Calu3 (cell line): ENCODE measurements around the gene USP7. TPM values are rescaled to one million over a fixed set of nuclear protein-coding genes. Genes with fewer than 3 reads are reported as not detected.
"Not testable (repeated sequence)": the region's sequence is repeated elsewhere in the genome, so short reads cannot be mapped to it uniquely, and the experiment has no call there.

Source experiments
- BruUV-seq: library from RNA; stranded (reverse); fragments of 400-500 nt; replicated peaks from 2 replicates; lab custom pipeline; 2021; lab: Mats Ljungman, UMichigan
- CTCF ChIA-PET: fragments of 300-600 bp; sonication (Branson Sonifier 250); formaldehyde crosslinking; loops from one replicate; lab custom pipeline; 2022; ENCODE audit warnings: antibody characterized with exemption; lab: Charles Lee
- DNase-seq: peaks from one replicate; pipeline ENCODE4 v3.0.0; 2022
- H3K27ac Mint-ChIP-seq: one replicate; pipeline ENCODE4 v1.8.0; 2022; ENCODE audit warnings: mixed read lengths; ENCODE audit not compliant: unreplicated experiment
- H3K27me3 Mint-ChIP-seq: one replicate; pipeline ENCODE4 v1.8.0; 2022; ENCODE audit warnings: mixed read lengths; ENCODE audit not compliant: unreplicated experiment
- H3K36me3 Mint-ChIP-seq: one replicate; pipeline ENCODE4 v1.8.0; 2022; ENCODE audit warnings: mild to moderate bottlenecking, moderate library complexity, mixed read lengths; ENCODE audit not compliant: insufficient read depth, unreplicated experiment
- H3K4me1 Mint-ChIP-seq: one replicate; pipeline ENCODE4 v1.8.0; 2022; ENCODE audit warnings: mild to moderate bottlenecking, low read depth, mixed read lengths; ENCODE audit not compliant: unreplicated experiment
- H3K4me3 Mint-ChIP-seq: one replicate; pipeline ENCODE4 v1.8.0; 2022; ENCODE audit warnings: mild to moderate bottlenecking, low read depth, moderate library complexity, mixed read lengths; ENCODE audit not compliant: unreplicated experiment
- H3K9me3 Mint-ChIP-seq: one replicate; pipeline ENCODE4 v1.8.0; 2022; ENCODE audit warnings: low read depth, mixed read lengths; ENCODE audit not compliant: unreplicated experiment
- CTCF ChIP-seq: fragments of 200-600 bp; IDR thresholded peaks from one replicate; pipeline ENCODE4 v1.8.0; 2022; ENCODE audit warnings: antibody characterized with exemption; ENCODE audit not compliant: unreplicated experiment
- intact Hi-C: fragments of 100-400 bp; cut with micrococcal nuclease; formaldehyde crosslinking; loops from one replicate; pipeline ENCODE4 v1.10.0; 2022; ENCODE audit not compliant: unreplicated experiment
- total RNA-seq: library from RNA; stranded (reverse); gene quantifications from 2 replicates; pipeline ENCODE4 v1.2.3, GENCODE V29; 2022

The USP7 gene
- total RNA-seq, 1 experiment from 2014 or later, result 165 TPM

GRCh38 chr16:8878523-8878911, 85.2 kb downstream of the USP7 start:
- no peaks in the 10 kb centered on the region for H3K27me3 Mint-ChIP-seq
- H3K36me3 Mint-ChIP-seq, result peaks cover 10% of the 10 kb centered on the region
- no peak for TF ChIP-seq CTCF
- DNase-seq, result peak; percentile 42
- CTCF ChIA-PET, result interaction anchor here (0.9 to 1.4 kb wide), 3 partner anchors 10 to 14 kb away, joined by 3 to 8 read pairs (median 3); partner anchors contain the start of gene CARHSP1
- no TSS peak for BruUV-seq
- no peak overlapping the region for H3K4me3 Mint-ChIP-seq
- H3K9me3 Mint-ChIP-seq, result no peaks in the 10 kb centered on the region
- intact Hi-C loops, result no loop called here
- peak overlapping the region; percentile 1 for H3K27ac Mint-ChIP-seq
- peaks cover 16% of the 10 kb centered on the region for H3K4me1 Mint-ChIP-seq

GRCh38 chr16:8877894-8878522, 85.7 kb downstream of the USP7 start:
- intact Hi-C loops, result no loop called here
- DNase-seq, result peak; percentile 47
- Mint-ChIP-seq H3K9me3 (no peaks in the 10 kb centered on the region), H3K4me1 (peaks cover 16% of the 10 kb centered on the region), H3K27ac (peak overlapping the region; percentile 1), H3K4me3 (no peak overlapping the region), H3K27me3 (no peaks in the 10 kb centered on the region), H3K36me3 (peaks cover 10% of the 10 kb centered on the region)
- no peak for TF ChIP-seq CTCF
- BruUV-seq, result no TSS peak
- CTCF ChIA-PET, result interaction anchor here (0.9 to 1.4 kb wide), 3 partner anchors 9 to 13 kb away, joined by 3 to 8 read pairs (median 3); partner anchors contain the start of gene CARHSP1

GRCh38 chr16:8875317-8875716, 88.4 kb downstream of the USP7 start:
- H3K4me1 Mint-ChIP-seq, result peaks cover 25% of the 10 kb centered on the region
- H3K27ac Mint-ChIP-seq, H3K9me3 Mint-ChIP-seq, intact Hi-C loops, H3K27me3 Mint-ChIP-seq, DNase-seq, H3K4me3 Mint-ChIP-seq, BruUV-seq, H3K36me3 Mint-ChIP-seq: not testable (repeated sequence)
- CTCF ChIA-PET, result interaction anchor here (0.6 kb wide), 1 partner anchor 167 kb away, joined by 3 read pairs; no protein-coding TSS in a partner anchor

GRCh38 chr16:8874388-8874787, 89.3 kb downstream of the USP7 start:
- Mint-ChIP-seq H3K27ac (no peak overlapping the region), H3K9me3 (no peaks in the 10 kb centered on the region), H3K4me3 (no peak overlapping the region), H3K36me3 (peaks cover 12% of the 10 kb centered on the region), H3K27me3 (no peaks in the 10 kb centered on the region), H3K4me1 (peaks cover 29% of the 10 kb centered on the region)
- CTCF ChIA-PET, result interaction anchor here (0.6 kb wide), 1 partner anchor 265 kb away, joined by 3 read pairs; no protein-coding TSS in a partner anchor
- TF ChIP-seq CTCF, result no peak
- intact Hi-C loops, result no loop called here
- BruUV-seq, result no TSS peak
- no peak for DNase-seq

- DNase-seq, intact Hi-C loops, BruUV-seq, H3K4me3 Mint-ChIP-seq, H3K27me3 Mint-ChIP-seq, H3K27ac Mint-ChIP-seq, H3K9me3 Mint-ChIP-seq: not testable (repeated sequence)
- Mint-ChIP-seq H3K4me1 (peaks cover 33% of the 10 kb centered on the region), H3K36me3 (peaks cover 15% of the 10 kb centered on the region)
- CTCF ChIA-PET, result interaction anchor here (0.7 kb wide), 1 partner anchor 82 kb away, joined by 4 read pairs; no protein-coding TSS in a partner anchor
These were observed 89.9 kb downstream of the USP7 start for GRCh38 chr16:8873866-8874195.
